Activated CD4-positive, alpha-beta memory T cell treated with anti-CD3 and anti-CD28 coated beads, Interleukin-2, amount 10 ng/mL, durations not matched to agents 7 days and 5 days (primary cell): ENCODE measurements around the gene C4orf33. TPM values are rescaled to one million over a fixed set of nuclear protein-coding genes. Genes with fewer than 3 reads are reported as not detected.

ENCODE experiments used
- total RNA-seq, 2 experiments: library from RNA; stranded (reverse); gene quantifications; one replicate each; pipeline ENCODE4 v1.2.3, GENCODE V29; 2021

Gene C4orf33
- total RNA-seq, 2 experiments from 2014 or later: 26.2 to 27.2 TPM

Other genes with a start within 250 kb of the C4orf33 start
- 10 to 100 TPM; 36.4 to 37.8 TPM for gene SCLT1, start 2.6 kb upstream of the C4orf33 start, total RNA-seq